Measurements from ENCODE around the gene ITPK1.

Gene ITPK1

DNA sequence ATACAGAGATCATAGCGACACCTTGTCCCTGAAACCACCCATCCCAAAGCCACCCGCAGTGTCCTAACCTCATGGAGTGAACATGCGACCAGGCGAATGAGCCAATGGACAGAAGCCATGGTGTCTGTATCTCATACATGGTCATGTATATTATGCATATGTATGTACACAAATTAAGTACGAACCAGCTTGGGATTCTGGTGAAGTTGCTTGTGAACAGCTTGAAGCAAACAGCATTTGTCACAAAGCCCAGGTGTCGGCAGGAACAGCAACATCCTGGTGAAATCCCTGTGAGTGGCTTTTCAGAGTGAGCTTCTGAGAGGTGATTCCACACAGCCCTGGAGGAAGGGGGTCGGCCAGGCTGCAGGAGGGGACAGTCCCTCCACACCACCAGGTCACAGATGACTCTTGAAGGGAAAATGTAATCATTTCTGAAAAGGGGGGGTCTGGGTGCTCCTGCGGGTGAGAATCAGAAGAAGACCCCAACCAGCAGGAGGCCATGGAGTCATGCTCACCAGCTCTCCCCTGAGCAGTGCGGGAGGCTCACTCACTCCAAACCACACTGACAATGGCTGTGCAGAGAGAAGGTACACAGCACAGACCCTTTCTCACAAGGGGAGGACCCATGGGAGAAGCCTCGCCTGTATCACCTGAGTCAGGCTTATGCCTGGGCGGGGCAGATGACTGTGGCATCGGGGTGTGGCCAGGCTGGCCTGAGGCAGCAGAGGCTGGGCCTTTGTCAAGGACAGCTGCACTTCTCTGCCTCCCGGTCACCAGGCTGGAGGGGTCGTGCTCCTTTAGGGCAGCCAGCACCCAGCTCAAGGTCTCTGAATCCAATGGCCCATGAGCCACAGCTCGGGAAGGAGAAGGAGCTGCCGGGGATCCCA, 178.4 kb downstream of the ITPK1 start:
- DNase-seq (ENCODE audit: low read depth in 2 of 2), result no peak

- no peak for DNase-seq (ENCODE audit: low read depth in 2 of 2)
Observed at GRCh38 chr14:92936085-92936484, 179.6 kb downstream of the ITPK1 start.

DNA sequence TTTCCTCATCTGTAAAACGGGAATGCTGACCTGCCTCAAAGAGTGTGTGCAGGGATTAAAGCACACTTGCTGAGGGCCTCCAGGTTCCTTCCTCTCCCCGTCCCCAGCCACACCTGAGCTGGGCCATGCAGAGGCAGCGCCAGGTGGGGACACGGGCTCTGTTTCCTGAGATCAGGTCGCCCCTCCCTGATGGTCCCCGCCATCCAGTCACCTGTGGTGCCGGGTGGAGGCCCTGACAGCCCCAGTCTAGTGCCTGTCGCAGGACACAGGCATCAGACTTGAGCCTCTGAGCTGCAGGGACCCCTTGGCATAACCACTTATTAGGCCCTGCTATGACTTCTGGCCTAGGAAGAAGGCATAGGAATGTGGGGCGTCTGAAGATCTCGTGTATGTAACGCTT, 180.3 kb downstream of the ITPK1 start:
- no peak for DNase-seq (ENCODE audit: low read depth in 2 of 2)

DNA sequence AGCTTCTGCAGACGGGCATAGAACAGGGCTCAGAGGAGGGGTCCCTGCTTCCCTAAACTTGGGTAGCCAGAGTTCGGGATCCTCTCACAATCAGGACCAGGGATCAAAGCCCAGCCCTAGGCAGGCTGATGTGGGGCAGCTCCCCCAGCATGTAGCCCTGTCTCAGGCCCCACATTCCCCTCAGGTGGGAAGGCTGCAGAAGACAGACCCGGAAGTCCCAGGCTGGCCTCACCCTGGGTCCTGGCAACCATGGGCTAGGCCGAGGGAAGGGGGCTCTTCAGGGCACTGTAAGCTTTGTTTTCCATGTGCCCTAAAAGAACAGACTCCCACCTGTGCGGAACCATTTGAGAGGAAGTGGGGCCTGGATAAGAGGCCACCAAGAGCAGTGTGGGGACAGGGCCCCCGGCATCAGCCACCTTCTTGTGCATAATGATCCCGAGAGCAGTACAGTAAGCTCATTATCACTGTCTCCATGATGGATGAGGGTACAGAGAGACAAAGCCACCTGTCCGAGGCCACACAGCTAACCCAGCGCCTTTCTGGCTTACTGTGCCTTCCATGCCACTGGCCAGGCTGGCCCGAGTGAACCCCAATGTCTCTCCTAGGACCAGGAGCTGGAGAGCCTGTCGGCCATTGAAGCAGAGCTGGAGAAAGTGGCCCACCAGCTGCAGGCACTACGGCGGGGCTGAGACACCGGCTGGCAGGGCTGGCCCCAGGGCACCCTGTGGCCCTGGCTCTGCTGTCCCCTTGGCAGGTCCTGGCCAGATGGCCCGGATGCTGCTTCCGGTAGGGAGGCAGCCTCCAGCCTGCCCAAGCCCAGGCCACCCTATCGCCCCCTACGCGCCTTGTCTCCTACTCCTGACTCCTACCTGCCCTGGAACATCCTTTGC, 181.3 kb downstream of the ITPK1 start:
- no peak for DNase-seq (ENCODE audit: low read depth in 2 of 2)

DNA sequence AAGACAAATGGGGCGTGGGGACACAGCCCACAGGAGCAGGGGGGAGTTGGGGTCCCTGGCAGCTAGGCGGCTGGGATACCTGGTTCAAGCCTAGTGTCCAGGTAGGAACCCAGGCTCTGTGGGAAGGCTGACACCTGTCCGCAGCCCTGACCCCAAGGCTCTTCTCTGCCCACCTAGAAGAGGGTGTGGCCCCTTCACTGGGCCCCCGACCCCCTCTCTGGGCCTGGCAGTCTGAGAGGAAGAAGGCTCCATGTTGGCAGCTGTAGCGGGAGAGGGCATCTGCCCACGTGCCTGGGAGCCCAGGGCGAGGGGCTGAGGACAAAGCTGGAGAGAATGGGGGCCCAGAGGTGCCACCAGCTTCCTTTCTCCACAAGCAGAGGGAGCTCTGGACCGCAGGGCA, 182.2 kb downstream of the ITPK1 start:
- DNase-seq (ENCODE audit: low read depth in 2 of 2), result no peak

GRCh38 chr14:92932448-92933395, 183.0 kb downstream of the ITPK1 start:
- DNase-seq (ENCODE audit: low read depth in 2 of 2), result no peak

- no peak for DNase-seq (ENCODE audit: low read depth in 2 of 2)
Observed at GRCh38 chr14:92931681-92932447, 183.9 kb downstream of the ITPK1 start.

DNA sequence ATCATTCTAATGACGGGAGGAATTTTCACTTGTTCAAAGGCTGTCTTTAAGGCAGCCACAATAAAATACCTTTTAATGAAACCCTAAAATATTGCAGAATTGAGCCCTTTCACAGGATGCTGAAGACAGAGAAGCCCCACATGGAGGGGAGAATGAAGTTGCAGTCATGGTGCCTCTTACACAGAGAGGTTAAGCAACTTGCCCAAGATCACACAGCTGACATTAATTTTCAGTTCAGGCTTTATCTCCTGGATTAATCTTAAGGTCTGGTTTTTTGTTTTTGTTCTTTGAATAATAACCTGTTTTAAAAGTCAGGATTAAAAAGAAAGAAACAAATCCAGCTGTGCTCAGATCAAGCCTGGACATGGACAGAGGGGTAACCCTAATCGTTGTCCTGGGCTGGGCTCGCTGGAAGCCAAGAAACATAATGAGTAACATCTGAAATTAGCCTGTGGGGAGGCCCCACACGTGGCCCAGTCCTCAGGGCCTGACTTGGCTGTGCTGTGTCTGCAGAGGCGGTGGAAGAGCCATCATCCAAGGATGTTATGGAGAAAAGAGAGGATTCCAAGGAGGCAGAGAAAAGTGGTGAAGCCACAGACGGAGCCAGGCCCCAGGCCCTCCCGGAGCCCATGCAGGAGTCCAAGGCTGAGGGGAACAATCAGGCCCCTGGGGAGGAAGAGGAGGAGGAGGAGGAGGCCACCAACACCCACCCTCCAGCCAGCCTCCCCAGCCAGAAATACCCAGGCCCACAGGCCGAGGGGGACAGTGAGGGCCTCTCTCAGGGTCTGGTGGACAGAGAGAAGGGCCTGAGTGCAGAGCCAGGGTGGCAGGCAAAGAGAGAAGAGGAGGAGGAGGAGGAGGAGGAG, 184.8 kb downstream of the ITPK1 start:
- no peak for DNase-seq (ENCODE audit: low read depth in 2 of 2)

GRCh38 chr14:92929689-92930608, 185.8 kb downstream of the ITPK1 start:
- DNase-seq (ENCODE audit: low read depth in 2 of 2), result no peak

DNA sequence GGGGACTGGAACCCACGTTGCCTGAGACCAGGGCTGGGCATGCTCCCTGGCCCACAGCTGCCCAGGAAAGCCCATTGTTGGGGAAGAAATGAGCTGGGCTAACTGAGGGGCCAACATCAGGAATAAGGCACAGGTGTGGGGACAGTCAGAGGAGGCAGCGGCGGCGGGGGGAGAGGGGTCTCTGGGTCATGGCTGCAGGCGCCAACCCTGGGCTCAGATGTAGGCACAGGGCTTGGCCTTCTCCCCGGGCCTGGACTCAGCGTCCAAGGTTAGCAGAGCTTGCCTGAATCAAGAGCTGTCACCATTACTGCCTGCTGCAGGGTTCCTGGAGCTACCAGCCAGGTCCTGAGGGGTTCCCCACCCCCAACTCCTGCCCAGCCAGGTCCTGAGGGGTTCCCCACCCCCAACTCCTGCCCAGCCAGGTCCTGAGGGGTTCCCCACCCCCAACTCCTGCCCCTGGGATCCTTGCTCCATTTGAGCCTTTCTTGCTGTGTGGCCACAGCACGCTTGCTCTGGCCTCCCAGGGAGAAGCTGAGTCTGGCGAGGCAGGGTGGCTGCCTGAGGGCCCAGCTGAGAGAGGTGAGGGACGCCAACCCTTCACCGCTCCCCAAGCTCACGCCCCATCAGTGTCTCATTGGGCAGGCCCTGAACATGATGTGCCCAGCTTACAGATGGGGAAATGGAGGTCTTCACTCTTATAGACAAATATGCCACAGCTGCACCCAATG, 186.6 kb downstream of the ITPK1 start:
- DNase-seq (ENCODE audit: low read depth in 2 of 2), result no peak

DNA sequence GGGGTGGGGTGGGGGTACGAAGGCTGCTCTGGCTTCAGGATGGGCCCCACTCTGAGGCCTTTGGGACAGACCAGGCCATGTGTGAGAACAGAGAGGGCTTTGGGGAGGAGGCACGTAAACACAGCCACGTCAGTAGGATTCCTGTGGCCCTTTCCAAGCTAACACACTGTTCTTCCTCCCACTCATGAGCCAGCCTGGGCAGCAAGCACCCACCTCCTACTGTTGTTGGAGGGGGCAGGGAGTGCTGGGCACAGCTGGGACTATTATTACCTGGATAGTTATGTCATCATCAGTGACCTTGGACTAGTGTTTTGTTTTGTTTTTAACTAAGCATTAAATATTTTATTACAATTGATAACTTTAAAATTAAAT, 187.5 kb downstream of the ITPK1 start:
- DNase-seq (ENCODE audit: low read depth in 2 of 2), result no peak

DNA sequence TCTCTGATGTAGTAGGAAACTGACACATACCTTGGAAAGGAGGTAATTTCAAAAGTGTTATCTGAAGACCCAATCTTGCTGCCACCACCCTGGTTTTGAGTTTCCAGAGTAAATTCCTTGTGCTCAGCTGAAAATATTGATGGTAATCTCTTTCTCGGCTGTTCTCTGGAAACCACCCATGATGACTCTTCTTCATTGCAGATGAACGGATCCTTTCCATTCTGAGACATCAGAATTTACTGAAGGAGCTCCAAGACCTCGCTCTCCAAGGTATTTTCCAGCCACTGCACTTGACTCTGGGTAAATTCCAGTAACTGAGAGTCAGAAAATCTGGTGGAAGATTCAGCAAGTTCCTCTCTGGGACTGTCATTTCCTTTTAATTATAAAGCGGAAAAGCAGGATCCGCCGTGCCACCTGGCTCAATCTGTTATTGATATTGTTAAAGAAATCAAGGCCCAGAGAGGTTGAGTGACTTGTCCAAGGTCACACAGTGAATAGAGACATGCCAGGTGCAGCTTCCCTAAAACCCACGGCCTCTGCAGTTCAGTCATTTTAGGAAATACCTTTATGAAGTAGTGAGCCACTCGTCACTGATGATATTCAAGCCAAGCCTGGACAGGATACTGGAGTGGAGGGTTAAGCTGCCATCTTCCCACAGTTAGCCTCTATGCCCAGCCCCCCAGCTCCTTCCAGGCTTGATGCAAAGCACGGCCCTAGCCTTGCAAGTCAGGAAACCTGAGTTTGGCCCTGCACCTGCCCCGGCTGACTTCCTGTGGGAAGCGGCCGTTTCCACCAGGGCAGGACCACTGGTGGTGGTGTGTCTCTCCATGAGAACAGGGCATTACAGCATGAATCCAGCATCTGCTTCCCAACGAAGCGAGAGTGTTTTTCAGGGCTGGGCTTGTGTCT, 188.1 kb downstream of the ITPK1 start:
- no peak for DNase-seq (ENCODE audit: low read depth in 2 of 2)

- no peak for DNase-seq (ENCODE audit: low read depth in 2 of 2)
Observed at GRCh38 chr14:92926931-92927330, 188.8 kb downstream of the ITPK1 start.

- DNase-seq (ENCODE audit: low read depth in 2 of 2), result no peak
Observed at GRCh38 chr14:92926180-92926845, 189.4 kb downstream of the ITPK1 start.

DNA sequence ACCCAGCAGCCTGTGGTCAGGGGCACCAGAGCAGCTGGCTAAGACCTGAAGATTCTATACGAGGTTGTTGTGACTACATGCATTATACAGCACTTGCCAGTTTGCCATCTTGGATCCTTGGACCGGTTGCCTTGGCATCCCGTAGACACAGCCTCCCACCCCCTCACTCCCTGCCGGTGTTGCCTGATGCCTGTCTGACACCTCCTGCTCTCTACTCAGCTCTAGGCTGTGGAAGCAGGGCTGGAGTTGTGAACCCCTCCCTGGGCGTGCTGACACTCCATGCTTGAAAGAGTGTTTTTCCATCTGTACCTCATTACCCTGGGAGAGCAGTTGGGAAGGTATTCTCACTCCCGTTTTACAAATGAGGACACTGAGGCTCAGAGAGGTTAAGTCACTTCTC, 190.3 kb downstream of the ITPK1 start:
- no peak for DNase-seq (ENCODE audit: low read depth in 2 of 2)

- no peak for DNase-seq (ENCODE audit: low read depth in 2 of 2)
Observed at GRCh38 chr14:92924247-92924646, 191.5 kb downstream of the ITPK1 start.

DNA sequence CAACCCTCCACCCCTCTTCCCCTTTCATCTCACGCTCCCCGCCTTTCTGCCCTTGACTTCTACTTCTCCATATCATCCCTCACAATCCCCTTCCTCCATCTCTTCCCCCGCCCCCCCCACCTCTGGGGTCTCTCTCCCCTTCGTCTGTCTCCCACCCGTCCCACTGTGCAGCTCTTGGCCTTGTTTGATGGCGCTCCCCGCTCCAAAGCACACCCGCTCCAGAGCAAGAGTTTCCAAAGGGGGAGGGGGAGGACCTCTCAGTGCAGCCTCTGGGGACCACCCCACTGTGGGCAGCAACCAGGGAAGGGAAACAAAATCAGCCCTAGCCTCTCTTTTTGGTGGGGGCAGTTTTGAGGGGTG, 192.0 kb downstream of the ITPK1 start:
- DNase-seq (ENCODE audit: low read depth in 2 of 2), result no peak
